Tibial artery (tissue), 4 donors: Measurements from ENCODE around the gene VMAC.

Experiments
- DNase-seq, 2 donors: peaks; one replicate each; pipeline ENCODE4 v3.0.0-alpha.2; 2019
- H3K27ac ChIP-seq, 2 donors: fragments of 200-600 bp; sonication (generic) in 1 of 2; 1 replicate in 1 of 2; 2 replicates in 1 of 2; pipeline ENCODE4 v1.5.1; 2018 to 2019; ENCODE audit warnings: mild to moderate bottlenecking in 1 of 2
- H3K27me3 ChIP-seq, 2 donors: fragments of 200-600 bp; sonication (generic) in 1 of 2; one replicate each; pipeline versions ENCODE4 v1.5.1 to v1.6.0; 2016 to 2019
- H3K36me3 ChIP-seq, 3 donors: fragments of 200-600 bp; sonication (generic) in 2 of 3; one replicate each; pipeline ENCODE4 v1.5.1; 2016 to 2019; ENCODE audit warnings: mild to moderate bottlenecking in 2 of 3
- H3K4me1 ChIP-seq, 4 donors: fragments of 200-600 bp; sonication (generic) in 2 of 4; 1 replicate in 3 of 4; 2 replicates in 1 of 4; pipeline ENCODE4 v1.5.1; 2016 to 2019
- H3K4me3 ChIP-seq, 2 donors: fragments of 200-600 bp; sonication (generic) in 1 of 2; 1 replicate in 1 of 2; 2 replicates in 1 of 2; pipeline ENCODE4 v1.5.1; 2018 to 2019; ENCODE audit warnings: mild to moderate bottlenecking in 2 of 2
- H3K9me3 ChIP-seq, 3 donors: fragments of 200-600 bp; sonication (generic) in 1 of 3; one replicate each; pipeline ENCODE4 v1.5.1; 2016 to 2019
- CTCF ChIP-seq, 2 experiments: fragments of 200-600 bp in 1 of 2; fragments of 450-650 bp in 1 of 2; IDR thresholded peaks; one replicate each; pipeline ENCODE4 v1.5.1; 2017 to 2019; ENCODE audit warnings: antibody characterized with exemption in 2 of 2, mild to moderate bottlenecking in 1 of 2, moderate library complexity in 1 of 2
- intact Hi-C: fragments of 100-400 bp; cut with DNase I; formaldehyde crosslinking; loops from one replicate; pipeline ENCODE4 v1.15.0; 2023; ENCODE audit warnings: low total_unique reads

VMAC gene

GRCh38 chr19:5932609-5933262 is 28.1 kb downstream of the VMAC start:
- no peak for DNase-seq
- Histone ChIP-seq H3K9me3 (no peaks in the 10 kb centered on the region), H3K27me3 (no peaks in the 10 kb centered on the region), H3K36me3 (peaks cover 29 to 86% (median 67%) of the 10 kb centered on the region in 3 donors), H3K4me1 (peaks cover 0 to 15% (median 5%) of the 10 kb centered on the region in 4 donors), H3K4me3 (no peak overlapping the region), H3K27ac (no peak overlapping the region)
- no peak for TF ChIP-seq CTCF (IDR thresholded peaks at IDR 0.05)
- intact Hi-C loops = no loop called here

- intact Hi-C loops = no loop called here
- H3K27ac ChIP-seq = no peak overlapping the region
- peaks cover 23 to 86% (median 61%) of the 10 kb centered on the region in 3 donors for H3K36me3 ChIP-seq
Measured at GRCh38 chr19:5933391-5934068, 28.9 kb downstream of the VMAC start.

GRCh38 chr19:5934069-5934401 is 29.4 kb downstream of the VMAC start:
- TF ChIP-seq CTCF (IDR thresholded peaks at IDR 0.05) = no peak
- no peak for DNase-seq
- H3K27me3 ChIP-seq = no peaks in the 10 kb centered on the region
- peaks cover 18 to 85% (median 56%) of the 10 kb centered on the region in 3 donors for H3K36me3 ChIP-seq
- intact Hi-C loops = no loop called here
- peaks cover 0 to 14% (median 4%) of the 10 kb centered on the region in 4 donors for H3K4me1 ChIP-seq
- no peak overlapping the region for H3K4me3 ChIP-seq
- no peaks in the 10 kb centered on the region for H3K9me3 ChIP-seq
- H3K27ac ChIP-seq = no peak overlapping the region

More at GRCh38 chr19:5933391-5934068, 28.9 kb downstream of the VMAC start:
- TF ChIP-seq CTCF (IDR thresholded peaks at IDR 0.05) = no peak
- DNase-seq = no peak
- Histone ChIP-seq H3K4me3 (no peak overlapping the region), H3K27me3 (no peaks in the 10 kb centered on the region), H3K9me3 (no peaks in the 10 kb centered on the region), H3K4me1 (peaks cover 0 to 14% (median 4%) of the 10 kb centered on the region in 4 donors)

GRCh38 chr19:5934774-5935472 is 30.3 kb downstream of the VMAC start:
- Histone ChIP-seq H3K27me3 (no peaks in the 10 kb centered on the region), H3K36me3 (peaks cover 15 to 85% (median 55%) of the 10 kb centered on the region in 3 donors), H3K27ac (peak overlapping the region; percentile 17 to 36), H3K4me3 (no peak overlapping the region), H3K4me1 (peaks cover 0 to 14% (median 4%) of the 10 kb centered on the region in 4 donors), H3K9me3 (no peaks in the 10 kb centered on the region)
- intact Hi-C loops = no loop called here
- no peak for DNase-seq
- TF ChIP-seq CTCF (IDR thresholded peaks at IDR 0.05) = no peak

- no peak for DNase-seq
- H3K27me3 ChIP-seq = no peaks in the 10 kb centered on the region
- peak overlapping the region in 1 of 2 donors; percentile 36 for H3K27ac ChIP-seq
- no peak for TF ChIP-seq CTCF (IDR thresholded peaks at IDR 0.05)
- H3K36me3 ChIP-seq = peaks cover 16 to 85% (median 55%) of the 10 kb centered on the region in 3 donors
- intact Hi-C loops = no loop called here
- H3K4me1 ChIP-seq = peaks cover 0 to 14% (median 4%) of the 10 kb centered on the region in 4 donors
- no peaks in the 10 kb centered on the region for H3K9me3 ChIP-seq
- H3K4me3 ChIP-seq = no peak overlapping the region
Measured at GRCh38 chr19:5935473-5936291, 31.0 kb downstream of the VMAC start.
